ENCODE results near the gene EPB41L5.
A peak's percentile ranks its signal among the peaks of the same experiment; 100 is the strongest.

GRCh38 chr2:120012771-120013596 is at the start of gene EPB41L5:
- TF ChIP-seq POLR2A (IDR thresholded peaks at IDR 0.05), result peak in 3 of 4 donors; percentile 64 to 89 (median 77)
- peak in 2 of 6 experiments; percentile 12 to 16 for TF ChIP-seq CTCF (IDR thresholded peaks at IDR 0.05)
- no peak for TF ChIP-seq EP300 (IDR thresholded peaks at IDR 0.05)
- TF ChIP-seq POLR2AphosphoS5 (IDR thresholded peaks at IDR 0.05), result peak; percentile 5 to 76

All from upper lobe of left lung (tissue), 4 donors.